ENCODE data around the gene TRIM36.

TRIM36 gene

GRCh38 chr5:115169487-115170133 lies at the start of gene TRIM36:
Gene TRIM36, minus strand, starts transcription at chr5:115169908. Its CDS starts 274 bp downstream, at chr5:115169634.
- no peak for DNase-seq (ENCODE audit: low read depth, low spot score)

GRCh38 chr5:115214541-115214940 lies 44.8 kb upstream of the TRIM36 start:
- DNase-seq (ENCODE audit: low read depth, low spot score) = no peak

- no peak for DNase-seq (ENCODE audit: low read depth, low spot score)
Measured at GRCh38 chr5:115209279-115209678, 39.6 kb upstream of the TRIM36 start.

- no peak for DNase-seq (ENCODE audit: low read depth, low spot score)
Measured at GRCh38 chr5:115202952-115203351, 33.2 kb upstream of the TRIM36 start.

- DNase-seq (ENCODE audit: low read depth, low spot score) = no peak
Measured at GRCh38 chr5:115196161-115196560, 26.5 kb upstream of the TRIM36 start.

GRCh38 chr5:115194676-115195075 lies 25.0 kb upstream of the TRIM36 start:
- DNase-seq (ENCODE audit: low read depth, low spot score) = no peak

GRCh38 chr5:115193295-115193694 lies 23.6 kb upstream of the TRIM36 start:
- DNase-seq (ENCODE audit: low read depth, low spot score) = no peak

- no peak for DNase-seq (ENCODE audit: low read depth, low spot score)
Measured at GRCh38 chr5:115192098-115192497, 22.4 kb upstream of the TRIM36 start.

GRCh38 chr5:115191474-115192031 lies 21.8 kb upstream of the TRIM36 start:
- no peak for DNase-seq (ENCODE audit: low read depth, low spot score)

- no peak for DNase-seq (ENCODE audit: low read depth, low spot score)
Measured at GRCh38 chr5:115190388-115190787, 20.7 kb upstream of the TRIM36 start.

- no peak for DNase-seq (ENCODE audit: low read depth, low spot score)
Measured at GRCh38 chr5:115189866-115190265, 20.2 kb upstream of the TRIM36 start.

- DNase-seq (ENCODE audit: low read depth, low spot score) = no peak
Measured at GRCh38 chr5:115186794-115187193, 17.1 kb upstream of the TRIM36 start.

GRCh38 chr5:115184770-115185169 lies 15.1 kb upstream of the TRIM36 start:
- no peak for DNase-seq (ENCODE audit: low read depth, low spot score)

- DNase-seq (ENCODE audit: low read depth, low spot score) = no peak
Measured at GRCh38 chr5:115181757-115182156, 12.0 kb upstream of the TRIM36 start.

GRCh38 chr5:115180165-115180709 lies 10.5 kb upstream of the TRIM36 start:
- no peak for DNase-seq (ENCODE audit: low read depth, low spot score)

GRCh38 chr5:115179394-115180164 lies 9.9 kb upstream of the TRIM36 start:
- DNase-seq (ENCODE audit: low read depth, low spot score) = no peak

- no peak for DNase-seq (ENCODE audit: low read depth, low spot score)
Measured at GRCh38 chr5:115179030-115179393, 9.3 kb upstream of the TRIM36 start.

- no peak for DNase-seq (ENCODE audit: low read depth, low spot score)
Measured at GRCh38 chr5:115170929-115171510, 1.3 kb upstream of the TRIM36 start.

GRCh38 chr5:115170134-115170928 lies 623 bp upstream of the TRIM36 start:
- DNase-seq (ENCODE audit: low read depth, low spot score) = no peak

- DNase-seq (ENCODE audit: low read depth, low spot score) = no peak
Measured at GRCh38 chr5:115168829-115169486, 750 bp downstream of the TRIM36 start.
